Stimulated activated CD8-positive, alpha-beta memory T cell treated with anti-CD3 and anti-CD28 coated beads, Interleukin-7, amount 100 ng/mL, for 4 hours (primary cell): Measurements from ENCODE around the gene RAB10.
A peak's percentile ranks its signal among the peaks of the same experiment; 100 is the strongest.
"Not testable (repeated sequence)": the region's sequence is repeated elsewhere in the genome, so short reads cannot be mapped to it uniquely, and the experiment has no call there.

Experiments
- DNase-seq, 2 donors: peaks; one replicate each; pipeline ENCODE4 v3.0.0-alpha.2; 2020; ENCODE audit warnings: low read depth in 2 of 2

Gene RAB10

DNA sequence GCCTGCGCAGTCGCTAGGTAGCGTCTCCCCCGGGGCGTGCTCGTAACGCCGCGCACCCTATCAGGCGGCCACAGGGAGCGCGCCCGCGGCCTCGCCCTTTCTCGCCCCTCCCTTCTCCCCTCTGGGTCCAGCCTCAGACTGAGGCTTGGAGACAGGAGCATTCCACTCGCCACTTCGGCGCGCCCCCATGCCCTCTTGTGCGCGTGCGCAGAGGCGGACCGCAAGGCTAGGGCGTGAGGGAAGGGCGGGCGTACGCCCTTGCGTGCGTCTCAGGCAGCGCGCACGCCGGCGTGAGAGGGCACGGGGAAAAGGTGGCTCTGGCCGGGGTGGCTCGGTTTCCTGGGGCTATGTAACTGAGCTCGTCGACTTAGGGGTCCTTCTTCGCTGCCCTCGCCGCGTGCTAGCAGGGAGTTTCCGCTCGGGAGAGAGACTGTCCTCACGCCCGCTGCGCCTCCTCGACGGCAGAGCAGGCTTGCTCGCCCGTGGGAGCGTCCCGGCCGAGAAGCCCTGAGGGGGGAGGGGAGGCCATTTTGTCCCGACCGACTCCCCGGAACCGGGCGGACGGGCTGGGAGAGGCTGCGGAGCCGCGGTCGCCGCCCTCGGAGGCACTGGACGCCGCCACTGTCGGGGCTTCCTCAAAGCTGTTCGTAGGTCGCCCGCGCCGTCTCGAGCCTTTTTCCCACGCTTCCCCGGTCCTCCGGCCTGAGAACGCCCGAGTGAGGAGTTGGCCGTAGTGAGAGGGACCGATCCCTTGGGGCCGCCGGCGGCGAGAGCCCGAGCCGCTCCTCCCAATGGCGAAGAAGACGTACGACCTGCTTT lies at the start of gene RAB10:
TSS of gene RAB10 (plus strand) at position 267 of the 819 bp plus-strand sequence. CDS start at position 792, 525 bp downstream.
- DNase-seq = peak; percentile 99

GRCh38 chr2:25988134-25988533 lies 45.8 kb upstream of the RAB10 start:
- no peak for DNase-seq

DNA sequence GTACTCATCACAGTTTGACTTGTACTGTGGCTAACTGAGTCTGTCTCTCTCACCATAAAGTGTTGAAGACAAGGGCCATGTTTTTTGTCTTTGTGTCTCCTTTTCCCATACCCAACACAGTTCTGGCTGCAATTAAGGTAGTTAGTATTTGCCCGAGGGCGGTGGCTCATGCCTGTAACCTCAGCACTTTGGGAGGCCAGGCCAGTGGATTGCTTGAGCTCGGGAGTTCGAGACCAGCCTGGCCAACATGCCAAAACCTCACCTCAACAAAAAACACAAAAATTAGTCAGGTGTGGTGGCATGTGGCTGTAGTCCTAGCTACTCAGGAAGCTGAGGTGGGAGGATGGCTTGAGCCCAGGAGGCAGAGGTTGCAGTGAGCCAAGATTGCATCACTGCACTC lies 44.7 kb upstream of the RAB10 start:
- DNase-seq = no peak

DNA sequence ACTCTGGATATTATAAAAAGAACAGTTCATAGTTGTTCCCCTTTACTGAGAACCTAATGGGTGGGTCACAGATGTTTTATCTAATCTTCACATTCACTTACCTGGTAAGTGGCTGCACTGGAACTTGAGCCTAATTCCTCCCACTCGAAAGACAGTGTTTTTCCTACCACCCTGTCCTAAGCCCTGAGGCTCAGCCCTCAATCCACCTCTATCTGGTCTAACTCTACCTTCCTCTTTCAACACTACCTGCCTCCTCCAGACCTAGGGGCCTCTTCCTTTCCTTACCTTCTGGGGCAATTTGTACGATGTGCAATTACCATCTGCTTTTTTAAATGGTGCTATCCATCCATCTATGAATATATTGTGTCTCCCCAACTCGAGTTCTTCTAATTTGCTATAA lies 41.9 kb upstream of the RAB10 start:
- DNase-seq = no peak

GRCh38 chr2:25992556-25992955 lies 41.3 kb upstream of the RAB10 start:
- DNase-seq = no peak

DNA sequence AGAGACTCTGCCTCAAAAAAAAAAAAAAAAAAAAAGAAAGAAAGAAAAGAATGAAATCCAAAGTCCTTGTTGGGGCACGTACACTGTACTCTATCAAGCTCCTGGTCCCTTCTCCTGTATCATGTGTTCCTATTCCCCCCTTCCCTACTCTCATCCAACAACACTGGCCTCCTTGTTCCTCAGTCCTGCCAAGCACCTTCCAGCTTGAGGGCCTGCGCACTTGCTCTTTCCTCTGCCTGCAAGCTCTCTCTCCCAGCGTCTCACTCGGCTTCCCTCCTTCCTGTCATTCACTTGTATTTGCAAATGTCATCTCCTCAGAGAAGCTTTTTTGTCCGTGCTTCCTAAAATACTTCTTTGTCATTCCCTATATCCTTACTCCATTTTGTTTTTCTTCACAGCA lies 40.8 kb upstream of the RAB10 start:
- no peak for DNase-seq

GRCh38 chr2:25994509-25994908 lies 39.4 kb upstream of the RAB10 start:
- no peak for DNase-seq

- DNase-seq = no peak
Measured at GRCh38 chr2:25996844-25997243, 37.0 kb upstream of the RAB10 start.

- not testable (repeated sequence) for DNase-seq
Measured at GRCh38 chr2:25998816-25999383, 35.0 kb upstream of the RAB10 start.

- DNase-seq = not testable (repeated sequence)
Measured at GRCh38 chr2:25999406-25999805, 34.5 kb upstream of the RAB10 start.

GRCh38 chr2:26000561-26001082 lies 33.3 kb upstream of the RAB10 start:
- DNase-seq = no peak

- DNase-seq = no peak
Measured at GRCh38 chr2:26001743-26002351, 32.0 kb upstream of the RAB10 start.

DNA sequence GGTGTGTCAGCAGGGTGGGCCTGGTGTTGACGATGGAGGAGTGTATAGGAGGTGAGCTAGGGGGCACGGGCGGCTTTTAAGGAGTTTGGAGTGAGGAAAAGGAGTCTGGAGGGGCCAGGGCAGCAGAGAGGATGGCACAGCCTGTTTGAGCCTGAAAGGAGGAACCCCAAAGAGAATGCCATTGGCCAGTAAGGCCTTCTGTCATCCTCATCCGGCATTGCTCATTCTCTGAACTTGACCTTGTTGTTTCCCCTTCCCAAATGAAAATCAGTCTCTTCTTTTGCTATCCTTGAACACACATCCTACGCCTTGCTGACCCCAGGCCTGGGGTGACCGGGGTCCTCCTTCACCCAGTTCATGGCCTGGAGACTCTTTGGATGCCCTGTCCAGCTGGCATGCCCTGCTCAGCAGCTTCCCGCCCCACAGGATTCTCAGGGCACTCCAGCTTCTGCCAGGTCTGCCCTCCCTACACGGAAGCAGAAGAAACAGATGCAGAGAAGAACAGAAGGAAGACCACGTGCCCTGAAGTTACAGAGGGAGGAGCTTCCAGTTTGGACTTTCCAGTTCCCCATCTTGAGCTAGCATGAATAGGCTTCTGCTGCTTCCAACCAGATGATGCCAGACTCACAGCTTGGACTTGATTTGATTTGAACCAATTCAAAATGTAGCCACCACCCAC lies 31.1 kb upstream of the RAB10 start:
- DNase-seq = no peak

GRCh38 chr2:26008095-26008494 lies 25.8 kb upstream of the RAB10 start:
- no peak for DNase-seq

DNA sequence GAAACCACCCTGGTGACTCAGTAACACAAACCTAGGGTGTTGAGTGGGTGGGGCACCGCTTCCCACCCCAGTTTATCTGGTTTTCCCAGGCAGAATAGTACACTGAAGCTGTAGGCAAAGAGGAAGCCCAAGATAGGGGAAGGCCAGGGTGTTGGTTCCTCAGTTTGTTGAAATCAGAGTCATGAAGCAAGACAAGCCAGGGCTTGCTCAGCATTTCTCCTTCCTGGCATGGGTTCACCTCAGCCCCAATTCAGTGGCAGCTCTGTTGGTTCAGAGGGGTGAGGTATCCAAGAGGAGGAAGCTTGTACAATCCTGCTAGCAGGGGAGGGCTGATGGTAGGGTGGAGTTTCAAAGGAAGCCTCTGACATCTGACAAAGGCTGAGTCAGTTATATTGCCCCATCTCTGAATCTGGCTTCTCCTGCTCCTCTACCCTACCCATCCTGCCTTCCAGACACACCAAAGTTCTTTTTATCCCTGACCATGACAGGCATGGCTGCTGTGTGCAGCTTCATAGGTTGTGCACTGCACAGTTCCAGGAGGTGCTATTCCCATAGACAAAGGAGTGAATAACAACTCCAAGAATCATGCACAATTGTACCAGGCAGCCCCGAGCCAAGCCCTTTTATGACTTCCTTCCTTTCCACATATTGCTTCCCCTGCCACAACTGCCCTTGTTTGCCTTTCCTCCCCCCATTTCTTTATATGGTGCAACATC lies 24.9 kb upstream of the RAB10 start:
- DNase-seq = no peak

DNA sequence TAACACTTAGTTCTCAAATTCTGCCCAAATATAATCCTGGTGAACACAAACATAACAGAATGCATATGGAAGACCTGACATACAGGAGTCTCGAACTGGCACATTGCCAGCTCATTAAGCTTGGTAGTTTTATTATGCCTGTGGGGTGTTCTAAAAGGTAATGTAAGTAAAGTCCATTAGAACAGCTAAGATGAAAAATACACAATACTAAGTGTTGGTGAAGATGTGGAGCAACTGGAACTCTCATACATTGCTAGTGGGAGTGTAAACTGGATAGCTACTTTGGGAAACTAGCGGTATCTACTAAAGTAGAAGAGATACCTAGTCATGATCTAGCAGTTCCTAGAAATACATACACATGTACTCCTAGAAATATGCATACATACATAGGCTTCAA lies 24.3 kb upstream of the RAB10 start:
- DNase-seq = no peak

DNA sequence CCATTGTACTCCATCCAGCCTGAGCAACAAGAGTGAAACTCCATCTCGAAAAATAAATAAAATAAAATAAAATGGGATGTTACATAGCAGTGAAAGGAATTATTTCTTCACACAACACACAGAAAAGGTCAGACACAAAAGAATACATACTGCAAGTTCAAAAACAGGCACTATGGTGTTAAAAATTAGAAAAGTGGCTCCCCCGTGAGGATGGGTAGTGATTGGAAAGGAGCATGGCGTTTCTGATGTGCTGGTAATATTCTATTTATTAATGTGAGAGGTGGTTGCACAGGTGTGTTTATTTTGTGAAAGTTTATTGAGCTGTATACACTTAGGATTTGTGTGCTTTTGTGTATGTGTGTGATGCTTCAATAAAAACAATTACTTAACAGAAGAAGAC lies 22.9 kb upstream of the RAB10 start:
- no peak for DNase-seq

DNA sequence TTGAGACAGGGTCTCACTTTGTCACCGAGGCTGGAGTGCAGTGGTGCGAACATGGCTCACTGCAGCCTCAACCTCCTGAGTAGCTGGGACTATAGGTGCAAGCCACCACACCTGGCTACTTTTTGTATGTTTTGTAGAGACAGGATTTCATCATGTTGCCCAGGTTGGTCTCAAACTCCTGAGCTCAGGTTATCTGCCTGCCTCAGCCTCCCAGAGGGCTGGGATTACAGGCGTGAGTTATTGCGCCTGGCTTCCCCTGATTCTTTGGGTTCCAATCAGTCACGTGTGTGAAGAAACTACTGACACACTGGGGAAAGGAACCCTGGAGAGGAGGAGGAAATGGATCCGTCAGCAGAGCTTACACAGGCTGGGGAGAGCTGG lies 22.3 kb upstream of the RAB10 start:
- DNase-seq = no peak

DNA sequence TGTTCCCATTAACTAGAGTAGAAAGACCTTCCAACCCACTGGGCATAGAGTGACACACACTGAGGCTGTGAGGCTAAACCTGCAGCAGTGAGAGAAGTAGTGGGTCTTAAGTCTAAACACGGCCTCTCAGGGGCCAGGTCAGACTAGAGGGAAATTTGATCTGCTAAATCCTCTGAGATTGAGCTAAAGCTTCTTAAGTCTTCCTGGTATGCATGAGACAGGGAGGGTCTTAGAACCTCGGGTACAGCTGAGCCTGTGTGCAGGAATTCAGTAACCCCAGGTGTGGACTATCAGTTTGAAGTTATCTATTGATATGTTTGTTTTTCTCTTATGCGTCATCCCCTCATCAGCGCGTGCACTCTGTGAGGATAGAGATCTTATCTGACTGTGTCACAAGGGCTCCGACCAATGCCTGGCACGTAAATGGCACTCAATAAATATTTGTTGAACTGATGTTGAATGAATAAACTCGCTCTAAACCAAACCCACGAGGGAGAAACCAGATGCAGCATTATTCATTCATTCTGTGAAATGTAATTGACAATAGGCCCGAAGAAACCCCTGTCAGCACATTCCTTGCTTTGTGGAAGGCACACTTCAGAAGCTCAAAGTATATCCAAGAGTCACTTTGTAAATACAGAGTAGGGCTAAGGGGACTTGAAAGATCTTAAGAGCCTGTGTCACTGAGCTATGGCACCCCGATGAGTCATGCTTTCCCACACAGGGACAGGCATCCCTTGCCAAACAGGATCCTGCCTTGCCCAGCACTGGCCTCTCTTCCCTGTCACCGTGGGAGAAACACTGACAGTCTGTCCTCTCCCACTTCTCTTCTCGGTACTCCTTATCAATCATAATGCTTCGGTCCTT lies 21.7 kb upstream of the RAB10 start:
- no peak for DNase-seq

DNA sequence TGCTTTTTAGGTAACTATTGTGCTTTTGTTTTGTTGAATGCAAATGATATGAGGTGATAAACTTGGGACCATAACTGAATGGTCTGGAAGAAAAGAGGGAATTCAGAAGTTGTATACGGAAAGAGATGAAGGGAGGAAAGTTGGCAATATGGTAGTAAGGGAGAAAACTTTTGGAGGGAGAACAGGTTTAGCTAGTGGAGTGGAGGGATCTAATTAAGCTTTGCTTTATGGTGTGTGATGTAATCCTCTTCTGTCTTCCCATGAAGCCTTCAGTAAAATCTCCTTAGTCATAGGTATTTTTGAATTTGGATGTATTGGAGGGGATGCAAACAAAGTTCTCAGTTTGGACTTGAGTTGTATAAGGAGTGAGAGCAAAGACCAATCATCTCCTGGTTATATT lies 20.2 kb upstream of the RAB10 start:
- no peak for DNase-seq
